SK-N-SH treated with all-trans-retinoic acid at 6 μM for 48 hours (cell line): ENCODE data around the gene CRISPLD2.

Experiments
- ATAC-seq: fragments of 200-7000 bp; cut with Tn5 transposase; 3 replicates; pipeline ENCODE4 v1.9.1; 2020; ENCODE audit warnings: mild to moderate bottlenecking, moderate library complexity
- ARNTL ChIP-seq: fragments of 450-650 bp; formaldehyde crosslinking; IDR thresholded peaks from 2 replicates; pipeline ENCODE4 v1.5.0; 2020; ENCODE audit warnings: low read depth, mild to moderate bottlenecking, moderate library complexity, borderline replicate concordance
- BACH2 ChIP-seq: fragments of 250-450 bp; sonication (Bioruptor Pico); IDR thresholded peaks from 2 replicates; pipeline ENCODE4 v1.9.0; 2021; ENCODE audit warnings: mild to moderate bottlenecking, borderline replicate concordance
- CSDC2 ChIP-seq: fragments of 250-450 bp; sonication (Bioruptor Pico); IDR thresholded peaks from 2 replicates; pipeline ENCODE4 v1.5.0; 2020; ENCODE audit warnings: mild to moderate bottlenecking, moderate library complexity
- ESRRG ChIP-seq: fragments of 250-450 bp; sonication (Bioruptor Pico); IDR thresholded peaks from 2 replicates; pipeline ENCODE4 v1.6.1; 2021; ENCODE audit warnings: mild to moderate bottlenecking
- GLIS3 ChIP-seq: fragments of 250-450 bp; sonication (Bioruptor Pico); IDR thresholded peaks from 2 replicates; pipeline ENCODE4 v1.5.0; 2020; ENCODE audit warnings: mild to moderate bottlenecking, moderate library complexity
- ISL1 ChIP-seq: fragments of 250-450 bp; sonication (Bioruptor Pico); IDR thresholded peaks from 2 replicates; pipeline ENCODE4 v2.1.2; 2022; ENCODE audit warnings: mild to moderate bottlenecking, moderate library complexity
- OSR1 ChIP-seq: fragments of 250-450 bp; sonication (Bioruptor Pico); IDR thresholded peaks from 2 replicates; pipeline ENCODE4 v1.8.0; 2022; ENCODE audit warnings: moderate library complexity, mild to moderate bottlenecking, inconsistent platforms
- RARB ChIP-seq: fragments of 250-450 bp; sonication (Bioruptor Pico); IDR thresholded peaks from 2 replicates; pipeline ENCODE4 v1.8.0; 2021; ENCODE audit warnings: mild to moderate bottlenecking, moderate library complexity
- TCF4 ChIP-seq: fragments of 250-450 bp; sonication (Bioruptor Pico); IDR thresholded peaks from 2 replicates; pipeline ENCODE4 v1.8.0; 2021; ENCODE audit warnings: mild to moderate bottlenecking, moderate library complexity, borderline replicate concordance
- TOX ChIP-seq: fragments of 250-450 bp; sonication (Bioruptor Pico); IDR thresholded peaks from 2 replicates; pipeline ENCODE4 v1.8.0; 2021; ENCODE audit warnings: mild to moderate bottlenecking, moderate library complexity, borderline replicate concordance
- ZC3H10 ChIP-seq: fragments of 250-450 bp; sonication (Bioruptor Pico); IDR thresholded peaks from 2 replicates; pipeline ENCODE4 v1.5.1; 2021; ENCODE audit warnings: mild to moderate bottlenecking, moderate library complexity
- ZFP30 ChIP-seq: fragments of 450-650 bp; formaldehyde crosslinking; IDR thresholded peaks from 2 replicates; pipeline ENCODE4 v1.5.0; 2022; ENCODE audit warnings: mild to moderate bottlenecking, moderate library complexity
- ZNF565 ChIP-seq: fragments of 450-650 bp; formaldehyde crosslinking; conservative IDR thresholded peaks from 2 replicates; pipeline ENCODE4 v1.5.0; 2020; ENCODE audit warnings: low read depth, mild to moderate bottlenecking, moderate library complexity
- ZNF70 ChIP-seq: fragments of 450-650 bp; formaldehyde crosslinking; IDR thresholded peaks from 2 replicates; pipeline ENCODE4 v1.5.0; 2020; ENCODE audit warnings: mild to moderate bottlenecking, moderate library complexity
- TF ChIP-seq, protein P1 (sequence below): fragments of 250-450 bp; sonication (Bioruptor Pico); IDR thresholded peaks from 2 replicates; pipeline ENCODE4 v1.5.1; 2020; ENCODE audit warnings: low read depth, mild to moderate bottlenecking, moderate library complexity
- TF ChIP-seq, protein P2 (sequence below): fragments of 250-450 bp; sonication (Bioruptor Pico); IDR thresholded peaks from 2 replicates; pipeline ENCODE4 v1.8.0; 2020; ENCODE audit warnings: mild to moderate bottlenecking, moderate library complexity, borderline replicate concordance
- TF ChIP-seq, protein P3 (sequence below): fragments of 250-450 bp; sonication (Bioruptor Pico); IDR thresholded peaks from 2 replicates; pipeline ENCODE4 v1.5.1; 2021; ENCODE audit warnings: mild to moderate bottlenecking, moderate library complexity
- TF ChIP-seq, protein P4 (sequence below): fragments of 250-450 bp; sonication (Bioruptor Pico); IDR thresholded peaks from 2 replicates; pipeline ENCODE4 v1.8.0; 2021; ENCODE audit warnings: low read depth, mild to moderate bottlenecking, moderate library complexity, borderline replicate concordance
- TF ChIP-seq, protein P5 (sequence below): fragments of 250-450 bp; sonication (Bioruptor Pico); IDR thresholded peaks from 2 replicates; pipeline ENCODE4 v1.5.0; 2020; ENCODE audit warnings: mild to moderate bottlenecking, moderate library complexity

CRISPLD2 gene

DNA sequence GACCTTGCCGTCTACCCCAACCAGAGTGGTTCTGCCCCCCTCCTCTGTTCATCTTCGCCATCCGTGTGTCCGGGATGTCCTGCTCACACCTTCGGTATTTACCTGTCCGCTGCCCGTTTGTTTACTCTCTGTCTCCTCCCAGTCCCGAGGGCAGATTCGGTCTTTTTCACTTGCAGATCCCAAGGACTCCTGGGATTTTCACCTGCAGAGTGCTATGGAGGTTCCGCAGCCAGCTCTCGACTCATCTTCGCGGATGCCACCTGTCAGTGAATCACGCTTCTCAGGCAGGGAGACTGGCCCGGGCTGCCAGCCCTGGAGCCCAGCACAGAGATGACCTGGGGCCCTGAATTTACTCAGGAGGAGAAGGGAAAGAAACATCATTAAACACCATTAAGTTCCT lies 8.1 kb downstream of the CRISPLD2 start (continued):
- TF ChIP-seq, protein P1, sequence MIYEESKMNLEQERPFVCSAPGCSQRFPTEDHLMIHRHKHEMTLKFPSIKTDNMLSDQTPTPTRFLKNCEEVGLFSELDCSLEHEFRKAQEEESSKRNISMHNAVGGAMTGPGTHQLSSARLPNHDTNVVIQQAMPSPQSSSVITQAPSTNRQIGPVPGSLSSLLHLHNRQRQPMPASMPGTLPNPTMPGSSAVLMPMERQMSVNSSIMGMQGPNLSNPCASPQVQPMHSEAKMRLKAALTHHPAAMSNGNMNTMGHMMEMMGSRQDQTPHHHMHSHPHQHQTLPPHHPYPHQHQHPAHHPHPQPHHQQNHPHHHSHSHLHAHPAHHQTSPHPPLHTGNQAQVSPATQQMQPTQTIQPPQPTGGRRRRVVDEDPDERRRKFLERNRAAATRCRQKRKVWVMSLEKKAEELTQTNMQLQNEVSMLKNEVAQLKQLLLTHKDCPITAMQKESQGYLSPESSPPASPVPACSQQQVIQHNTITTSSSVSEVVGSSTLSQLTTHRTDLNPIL (CRISPR knock-in tag) = no peak
- no peak for TF ChIP-seq ISL1 (CRISPR knock-in tag)

DNA sequence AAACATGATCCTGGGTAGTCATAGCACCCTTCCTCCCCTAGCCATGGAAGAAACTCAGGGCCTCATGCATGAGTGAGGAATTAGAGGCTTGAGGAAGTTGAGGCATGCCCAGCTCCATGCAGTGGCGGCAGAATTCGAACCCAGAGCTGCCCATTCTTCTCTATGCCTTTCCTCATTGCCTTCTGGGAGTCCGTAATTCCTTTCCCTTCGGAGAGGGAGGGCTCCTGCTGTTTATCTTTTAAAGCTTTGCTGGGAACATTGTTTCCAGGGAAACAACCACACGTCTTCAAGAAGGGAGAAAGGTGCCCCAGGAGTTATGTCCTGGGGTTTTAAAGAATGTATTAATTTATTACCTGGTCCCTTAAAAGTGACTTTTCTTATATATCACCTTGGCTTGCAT lies 8.5 kb downstream of the CRISPLD2 start:
- ATAC-seq = no peak
- TF ChIP-seq, protein P2, sequence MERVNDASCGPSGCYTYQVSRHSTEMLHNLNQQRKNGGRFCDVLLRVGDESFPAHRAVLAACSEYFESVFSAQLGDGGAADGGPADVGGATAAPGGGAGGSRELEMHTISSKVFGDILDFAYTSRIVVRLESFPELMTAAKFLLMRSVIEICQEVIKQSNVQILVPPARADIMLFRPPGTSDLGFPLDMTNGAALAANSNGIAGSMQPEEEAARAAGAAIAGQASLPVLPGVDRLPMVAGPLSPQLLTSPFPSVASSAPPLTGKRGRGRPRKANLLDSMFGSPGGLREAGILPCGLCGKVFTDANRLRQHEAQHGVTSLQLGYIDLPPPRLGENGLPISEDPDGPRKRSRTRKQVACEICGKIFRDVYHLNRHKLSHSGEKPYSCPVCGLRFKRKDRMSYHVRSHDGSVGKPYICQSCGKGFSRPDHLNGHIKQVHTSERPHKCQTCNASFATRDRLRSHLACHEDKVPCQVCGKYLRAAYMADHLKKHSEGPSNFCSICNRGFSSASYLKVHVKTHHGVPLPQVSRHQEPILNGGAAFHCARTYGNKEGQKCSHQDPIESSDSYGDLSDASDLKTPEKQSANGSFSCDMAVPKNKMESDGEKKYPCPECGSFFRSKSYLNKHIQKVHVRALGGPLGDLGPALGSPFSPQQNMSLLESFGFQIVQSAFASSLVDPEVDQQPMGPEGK (CRISPR knock-in tag) = no peak
- TF ChIP-seq, protein P3, sequence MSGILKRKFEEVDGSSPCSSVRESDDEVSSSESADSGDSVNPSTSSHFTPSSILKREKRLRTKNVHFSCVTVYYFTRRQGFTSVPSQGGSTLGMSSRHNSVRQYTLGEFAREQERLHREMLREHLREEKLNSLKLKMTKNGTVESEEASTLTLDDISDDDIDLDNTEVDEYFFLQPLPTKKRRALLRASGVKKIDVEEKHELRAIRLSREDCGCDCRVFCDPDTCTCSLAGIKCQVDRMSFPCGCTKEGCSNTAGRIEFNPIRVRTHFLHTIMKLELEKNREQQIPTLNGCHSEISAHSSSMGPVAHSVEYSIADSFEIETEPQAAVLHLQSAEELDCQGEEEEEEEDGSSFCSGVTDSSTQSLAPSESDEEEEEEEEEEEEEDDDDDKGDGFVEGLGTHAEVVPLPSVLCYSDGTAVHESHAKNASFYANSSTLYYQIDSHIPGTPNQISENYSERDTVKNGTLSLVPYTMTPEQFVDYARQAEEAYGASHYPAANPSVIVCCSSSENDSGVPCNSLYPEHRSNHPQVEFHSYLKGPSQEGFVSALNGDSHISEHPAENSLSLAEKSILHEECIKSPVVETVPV = no peak
- TF ChIP-seq ARNTL (CRISPR knock-in tag) (no peak), CSDC2 (CRISPR knock-in tag) (no peak), BACH2 (no peak), ESRRG (CRISPR knock-in tag) (no peak), ZFP30 (no peak), TCF4 (CRISPR knock-in tag) (no peak), GLIS3 (CRISPR knock-in tag) (no peak), ZNF70 (CRISPR knock-in tag) (no peak)
- TF ChIP-seq, protein P4, sequence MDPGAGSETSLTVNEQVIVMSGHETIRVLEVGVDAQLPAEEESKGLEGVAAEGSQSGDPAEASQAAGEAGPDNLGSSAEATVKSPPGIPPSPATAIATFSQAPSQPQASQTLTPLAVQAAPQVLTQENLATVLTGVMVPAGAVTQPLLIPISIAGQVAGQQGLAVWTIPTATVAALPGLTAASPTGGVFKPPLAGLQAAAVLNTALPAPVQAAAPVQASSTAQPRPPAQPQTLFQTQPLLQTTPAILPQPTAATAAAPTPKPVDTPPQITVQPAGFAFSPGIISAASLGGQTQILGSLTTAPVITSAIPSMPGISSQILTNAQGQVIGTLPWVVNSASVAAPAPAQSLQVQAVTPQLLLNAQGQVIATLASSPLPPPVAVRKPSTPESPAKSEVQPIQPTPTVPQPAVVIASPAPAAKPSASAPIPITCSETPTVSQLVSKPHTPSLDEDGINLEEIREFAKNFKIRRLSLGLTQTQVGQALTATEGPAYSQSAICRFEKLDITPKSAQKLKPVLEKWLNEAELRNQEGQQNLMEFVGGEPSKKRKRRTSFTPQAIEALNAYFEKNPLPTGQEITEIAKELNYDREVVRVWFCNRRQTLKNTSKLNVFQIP (CRISPR knock-in tag) = no peak
- TF ChIP-seq, protein P5, sequence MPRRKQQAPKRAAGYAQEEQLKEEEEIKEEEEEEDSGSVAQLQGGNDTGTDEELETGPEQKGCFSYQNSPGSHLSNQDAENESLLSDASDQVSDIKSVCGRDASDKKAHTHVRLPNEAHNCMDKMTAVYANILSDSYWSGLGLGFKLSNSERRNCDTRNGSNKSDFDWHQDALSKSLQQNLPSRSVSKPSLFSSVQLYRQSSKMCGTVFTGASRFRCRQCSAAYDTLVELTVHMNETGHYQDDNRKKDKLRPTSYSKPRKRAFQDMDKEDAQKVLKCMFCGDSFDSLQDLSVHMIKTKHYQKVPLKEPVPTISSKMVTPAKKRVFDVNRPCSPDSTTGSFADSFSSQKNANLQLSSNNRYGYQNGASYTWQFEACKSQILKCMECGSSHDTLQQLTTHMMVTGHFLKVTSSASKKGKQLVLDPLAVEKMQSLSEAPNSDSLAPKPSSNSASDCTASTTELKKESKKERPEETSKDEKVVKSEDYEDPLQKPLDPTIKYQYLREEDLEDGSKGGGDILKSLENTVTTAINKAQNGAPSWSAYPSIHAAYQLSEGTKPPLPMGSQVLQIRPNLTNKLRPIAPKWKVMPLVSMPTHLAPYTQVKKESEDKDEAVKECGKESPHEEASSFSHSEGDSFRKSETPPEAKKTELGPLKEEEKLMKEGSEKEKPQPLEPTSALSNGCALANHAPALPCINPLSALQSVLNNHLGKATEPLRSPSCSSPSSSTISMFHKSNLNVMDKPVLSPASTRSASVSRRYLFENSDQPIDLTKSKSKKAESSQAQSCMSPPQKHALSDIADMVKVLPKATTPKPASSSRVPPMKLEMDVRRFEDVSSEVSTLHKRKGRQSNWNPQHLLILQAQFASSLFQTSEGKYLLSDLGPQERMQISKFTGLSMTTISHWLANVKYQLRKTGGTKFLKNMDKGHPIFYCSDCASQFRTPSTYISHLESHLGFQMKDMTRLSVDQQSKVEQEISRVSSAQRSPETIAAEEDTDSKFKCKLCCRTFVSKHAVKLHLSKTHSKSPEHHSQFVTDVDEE (CRISPR knock-in tag) = no peak

DNA sequence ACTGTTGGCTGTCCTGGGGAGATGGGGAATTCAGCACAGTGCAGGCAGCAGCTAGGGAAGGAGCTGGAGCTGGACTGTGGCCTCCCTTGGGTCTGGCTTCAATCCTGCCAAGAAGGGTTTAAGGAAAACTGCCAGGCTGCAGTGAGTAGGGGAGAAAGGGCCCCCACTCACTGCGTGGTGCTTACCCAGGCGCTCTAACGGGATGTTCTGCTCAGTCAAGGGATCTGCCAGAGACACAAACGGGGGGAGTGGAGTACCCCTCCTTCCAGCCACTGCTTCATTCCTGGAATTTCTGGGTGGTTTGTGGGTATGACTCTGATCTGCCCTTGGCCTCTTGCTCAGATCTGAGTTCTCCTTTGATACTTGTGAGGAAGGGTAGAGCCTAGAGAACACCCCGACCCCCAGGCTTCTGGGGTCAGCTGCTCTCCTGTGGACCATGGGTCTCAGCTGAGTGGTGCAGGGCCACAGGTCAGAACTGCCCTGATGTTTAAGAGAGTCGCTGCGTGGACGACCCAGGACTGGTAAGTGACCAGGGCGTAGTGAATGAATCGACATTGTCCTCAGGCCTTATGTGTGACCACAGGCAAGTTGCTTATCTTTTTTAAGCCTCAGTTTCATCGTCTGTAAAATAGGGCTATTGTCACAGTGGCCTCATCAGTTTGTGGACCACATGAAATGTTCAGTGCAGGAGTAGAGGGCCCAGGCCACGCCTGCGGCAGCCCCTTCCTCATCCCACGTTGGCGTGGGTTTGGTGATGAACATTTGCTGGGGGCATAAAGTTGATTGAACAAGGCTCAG lies 9.6 kb downstream of the CRISPLD2 start:
- TF ChIP-seq ZC3H10 (CRISPR knock-in tag) (no peak), ZNF70 (CRISPR knock-in tag) (no peak), RARB (CRISPR knock-in tag) (no peak), TOX (CRISPR knock-in tag) (no peak), GLIS3 (CRISPR knock-in tag) (no peak), ZNF565 (CRISPR knock-in tag) (no peak), TCF4 (CRISPR knock-in tag) (no peak), OSR1 (CRISPR knock-in tag) (no peak)
- TF ChIP-seq, protein P2 (CRISPR knock-in tag) = no peak
- TF ChIP-seq, protein P5 (CRISPR knock-in tag) = no peak
- ATAC-seq = peak; percentile 90
